GF-D8 (cell line): ENCODE data around the gene CENPP.
"Not testable (repeated sequence)": the region's sequence is repeated elsewhere in the genome, so short reads cannot be mapped to it uniquely, and the experiment has no call there.

Source experiments
- DNase-seq: peaks from one replicate; lab custom pipeline; 2025; lab: John Stamatoyannopoulos, UW

CENPP gene

DNA sequence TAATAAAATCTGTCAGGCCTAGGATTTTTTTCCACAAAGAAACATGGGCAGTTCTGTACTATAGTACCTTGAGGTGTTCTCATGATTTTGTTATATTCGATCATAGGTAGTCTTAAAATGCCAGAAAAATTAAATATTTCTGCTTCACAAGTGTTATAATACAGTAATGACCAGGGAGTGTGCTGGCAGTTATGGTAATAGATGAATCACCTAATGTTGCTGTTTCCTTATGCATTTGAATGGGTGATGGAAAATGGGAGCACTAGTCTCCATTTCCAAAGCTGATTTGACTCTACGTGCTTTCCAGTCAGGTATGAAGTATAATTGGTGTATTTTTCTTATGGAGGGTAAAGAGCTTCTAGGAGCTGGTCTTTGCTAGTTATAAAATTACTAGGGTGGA is 54.9 kb downstream of the CENPP start:
- DNase-seq: no peak

DNA sequence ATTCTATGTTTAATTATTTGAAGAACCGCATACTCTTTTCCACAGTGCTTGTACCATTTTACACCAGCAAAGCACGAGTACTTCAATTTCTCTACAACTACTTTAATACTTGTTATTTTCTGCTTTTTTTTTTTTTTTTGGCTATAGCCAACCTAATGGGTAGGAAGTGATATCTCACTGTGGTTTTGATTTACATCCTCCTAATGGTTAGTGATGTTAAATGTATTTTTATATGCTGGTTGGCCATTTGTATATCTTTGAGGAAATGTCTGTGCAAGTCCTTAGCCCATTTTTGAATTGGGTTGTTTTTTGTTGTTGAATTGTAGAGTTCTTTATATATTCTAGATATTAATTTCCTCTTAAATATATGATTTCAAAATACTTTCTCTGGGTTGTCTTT is 56.0 kb downstream of the CENPP start:
- no peak for DNase-seq

DNA sequence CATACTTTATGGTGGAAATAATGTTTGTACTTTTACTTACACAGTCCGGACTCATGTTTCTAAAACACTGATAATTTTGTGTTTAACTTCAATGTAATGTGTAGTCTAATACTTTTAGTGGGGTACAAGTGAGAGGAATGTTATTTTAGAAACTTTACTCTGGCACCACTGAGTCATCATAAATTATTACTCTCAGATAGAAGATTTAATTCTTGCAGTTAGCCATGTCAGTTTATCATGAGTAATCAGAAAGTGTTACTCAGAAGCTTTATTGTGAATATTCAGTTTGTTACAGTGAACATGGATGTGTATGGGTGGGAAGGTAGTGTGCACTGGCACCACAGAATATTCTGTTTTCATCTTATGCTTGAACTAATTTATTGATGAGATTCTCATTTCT is 58.6 kb downstream of the CENPP start:
- DNase-seq: no peak

DNA sequence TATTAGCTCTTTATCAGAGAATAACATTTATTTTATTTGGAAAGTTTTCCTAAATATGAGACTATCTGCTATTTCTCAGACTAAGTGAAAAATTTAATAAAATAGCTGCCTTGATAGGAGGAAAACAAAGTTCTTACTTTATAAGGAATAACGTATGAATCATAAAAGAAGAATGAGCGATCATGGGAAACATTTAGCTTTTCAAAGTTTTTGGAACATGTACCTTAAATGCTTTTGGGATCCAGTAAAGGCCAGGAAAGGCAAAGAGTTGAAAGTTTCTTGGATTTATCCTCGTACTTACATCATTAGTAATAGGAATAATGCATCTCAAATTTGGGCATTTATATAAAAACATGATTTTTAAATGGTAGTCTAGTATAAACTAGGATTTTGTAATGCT is 59.2 kb downstream of the CENPP start:
- DNase-seq: no peak

DNA sequence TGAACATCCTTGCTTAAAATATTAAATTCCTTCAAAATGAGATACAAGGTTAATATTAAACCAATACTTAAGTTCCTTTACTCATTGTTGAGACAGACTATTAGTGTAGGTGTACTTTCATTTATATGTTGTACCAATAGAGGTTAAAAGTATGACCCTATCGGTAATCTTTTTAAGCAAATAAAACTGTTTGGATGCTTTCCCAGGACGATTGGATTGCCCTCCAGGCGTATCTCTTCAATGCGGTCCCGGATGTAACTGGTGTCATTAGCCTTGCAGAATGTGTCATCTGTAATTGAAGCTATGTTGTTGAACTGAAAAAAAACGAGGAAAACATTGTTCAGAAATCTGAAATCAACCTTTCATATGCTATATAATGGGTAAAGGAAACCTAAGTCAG is 59.7 kb downstream of the CENPP start:
- no peak for DNase-seq

DNA sequence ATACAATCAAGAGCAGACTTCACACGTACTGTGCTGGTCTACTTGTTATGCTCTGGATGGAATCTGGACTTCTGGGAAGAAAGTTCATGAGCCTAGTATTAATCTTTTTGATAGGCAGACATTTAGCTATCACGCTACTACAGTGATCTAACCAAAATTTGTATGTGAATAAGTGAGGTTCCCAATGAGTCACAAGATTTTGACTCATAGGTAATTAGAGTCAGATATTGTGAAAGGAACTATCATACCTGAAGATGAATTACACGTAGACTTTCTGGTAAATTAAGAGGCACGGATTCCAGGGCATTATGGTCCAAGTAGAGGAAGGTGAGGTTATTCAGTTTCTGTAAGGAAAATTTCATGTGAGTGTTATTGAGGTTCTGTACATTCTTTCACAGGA is 60.2 kb downstream of the CENPP start:
- no peak for DNase-seq

DNA sequence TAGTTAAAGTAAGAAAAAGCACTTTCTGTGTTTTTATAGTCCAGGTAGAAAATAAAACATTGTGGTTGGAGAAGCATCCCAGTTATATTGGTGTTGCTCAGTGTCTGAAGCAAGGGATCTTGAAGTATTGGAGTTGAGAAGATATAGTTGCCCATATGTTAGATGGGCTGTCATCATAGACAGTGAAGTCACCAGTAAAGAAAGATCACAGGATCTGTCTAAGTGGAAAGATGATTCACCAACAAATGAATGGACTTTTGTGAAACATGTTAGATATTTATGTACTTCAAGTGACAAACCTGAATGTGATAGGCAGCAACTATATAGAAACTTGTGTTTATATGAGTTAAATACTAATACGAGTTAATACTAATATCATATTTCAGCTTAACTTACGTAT is 66.9 kb downstream of the CENPP start:
- no peak for DNase-seq

DNA sequence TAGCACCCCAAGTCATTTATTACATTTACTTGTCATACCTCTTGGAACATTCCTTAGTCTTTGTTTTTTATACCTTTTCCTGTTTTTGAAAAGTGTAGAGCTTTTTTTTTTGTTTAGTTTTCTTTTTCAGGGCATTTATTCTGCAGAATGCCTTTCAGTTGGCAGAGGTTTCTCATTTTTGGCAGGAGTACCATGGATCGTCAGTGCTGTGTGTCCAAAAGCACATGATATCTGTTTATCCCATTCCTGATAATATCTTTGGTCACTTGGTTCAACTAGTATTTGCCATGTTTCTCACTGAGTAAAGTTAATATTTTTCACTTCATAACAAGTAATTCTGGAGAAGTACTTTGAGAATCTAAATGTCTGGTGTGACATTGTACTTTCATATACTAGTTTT is 67.9 kb downstream of the CENPP start:
- DNase-seq: no peak

DNA sequence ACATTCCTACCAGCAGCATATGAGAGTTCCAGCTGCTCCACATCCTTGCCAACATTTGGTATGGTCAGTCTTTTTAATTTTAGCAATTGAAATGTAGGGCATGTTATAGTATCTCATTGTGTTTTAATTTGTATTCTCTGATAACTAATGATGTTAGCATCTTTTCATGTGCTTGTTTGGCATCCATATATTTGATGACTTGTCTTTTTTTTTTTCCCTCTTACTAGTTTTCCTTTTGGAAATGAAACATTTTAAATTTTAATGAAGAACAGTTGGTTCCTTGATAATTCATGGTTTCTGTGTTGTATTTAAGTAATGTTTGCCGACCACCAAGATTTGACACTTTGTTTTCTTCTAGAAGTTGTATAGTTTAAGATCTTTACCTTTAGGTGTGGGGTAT is 69.9 kb downstream of the CENPP start:
- no peak for DNase-seq

DNA sequence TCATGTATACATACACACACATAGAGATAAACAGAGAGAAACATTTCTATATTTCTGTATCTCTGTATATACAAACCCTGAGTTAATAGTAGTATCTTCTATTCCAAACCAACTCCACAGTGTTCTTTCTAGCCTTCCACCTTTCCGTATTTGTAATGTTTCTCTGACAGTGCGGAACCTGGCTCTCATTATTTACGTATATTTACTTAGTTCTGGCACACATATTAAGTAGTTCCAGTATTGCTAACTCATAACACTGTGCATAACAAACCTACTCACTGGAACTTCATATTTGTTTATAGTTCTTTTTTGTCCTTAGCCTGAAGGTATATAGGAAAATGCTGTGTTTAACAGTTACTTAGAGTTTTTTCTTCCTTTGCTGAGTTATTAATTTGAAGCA is 72.1 kb downstream of the CENPP start:
- no peak for DNase-seq

DNA sequence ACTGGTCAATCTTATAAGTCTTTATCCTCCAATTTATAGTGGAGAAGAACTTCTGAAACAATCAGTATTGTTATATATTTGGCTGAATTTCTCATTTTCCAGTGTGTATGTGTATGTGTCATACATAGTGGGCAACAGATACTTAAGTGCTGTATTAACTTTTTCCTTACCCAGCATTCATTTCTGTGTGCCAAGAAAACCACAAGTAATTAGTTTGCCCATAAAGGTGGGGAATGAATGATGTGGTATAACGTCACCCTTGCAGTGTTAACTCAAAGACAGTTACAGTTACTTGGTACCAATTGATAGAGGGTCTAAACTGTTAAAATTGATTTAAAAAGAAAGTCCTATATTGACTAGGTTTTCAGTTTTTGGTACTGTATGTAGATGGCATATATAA is 76.6 kb downstream of the CENPP start:
- no peak for DNase-seq

DNA sequence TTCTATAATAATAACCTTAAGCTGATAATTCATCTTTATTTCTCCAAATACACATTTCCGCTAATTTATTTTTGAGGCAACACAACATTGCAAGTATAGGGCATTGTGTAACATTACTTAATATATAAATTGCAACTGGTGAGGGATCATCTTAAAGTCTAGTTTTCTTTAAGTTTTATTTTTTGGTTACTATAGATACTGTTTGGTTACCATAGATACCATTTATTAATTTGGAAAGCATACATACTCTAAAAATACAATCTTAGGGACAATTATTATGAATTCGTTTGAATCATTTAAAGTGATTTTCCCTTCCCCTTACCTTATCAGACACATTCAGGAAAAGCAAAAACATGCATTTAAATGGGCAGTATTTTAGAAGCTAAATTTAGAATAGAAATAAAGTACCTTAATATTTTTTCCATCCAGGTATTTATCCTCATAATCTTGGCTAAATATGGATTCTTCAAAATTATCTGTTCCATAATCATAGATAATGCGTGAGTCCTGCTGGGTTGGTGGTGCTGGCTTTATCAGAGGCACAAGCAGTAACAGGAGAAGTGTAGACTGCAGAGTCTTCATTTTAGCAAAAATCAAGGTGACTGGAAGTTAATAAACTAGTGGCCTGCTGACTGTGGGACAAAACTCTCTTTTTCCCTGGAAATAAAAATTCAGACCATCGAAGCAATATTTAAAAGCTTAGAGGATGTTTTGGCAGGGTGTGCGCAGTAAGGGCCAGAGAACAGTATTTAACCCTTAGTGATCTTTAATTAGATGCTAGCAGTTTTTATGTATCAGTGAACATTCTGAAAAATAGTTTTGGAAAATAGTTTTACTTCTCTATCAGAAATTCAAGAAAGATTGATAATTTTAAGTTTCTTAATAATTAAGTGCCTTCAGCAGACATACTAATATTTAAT is 77.3 kb downstream of the CENPP start:
- no peak for DNase-seq

DNA sequence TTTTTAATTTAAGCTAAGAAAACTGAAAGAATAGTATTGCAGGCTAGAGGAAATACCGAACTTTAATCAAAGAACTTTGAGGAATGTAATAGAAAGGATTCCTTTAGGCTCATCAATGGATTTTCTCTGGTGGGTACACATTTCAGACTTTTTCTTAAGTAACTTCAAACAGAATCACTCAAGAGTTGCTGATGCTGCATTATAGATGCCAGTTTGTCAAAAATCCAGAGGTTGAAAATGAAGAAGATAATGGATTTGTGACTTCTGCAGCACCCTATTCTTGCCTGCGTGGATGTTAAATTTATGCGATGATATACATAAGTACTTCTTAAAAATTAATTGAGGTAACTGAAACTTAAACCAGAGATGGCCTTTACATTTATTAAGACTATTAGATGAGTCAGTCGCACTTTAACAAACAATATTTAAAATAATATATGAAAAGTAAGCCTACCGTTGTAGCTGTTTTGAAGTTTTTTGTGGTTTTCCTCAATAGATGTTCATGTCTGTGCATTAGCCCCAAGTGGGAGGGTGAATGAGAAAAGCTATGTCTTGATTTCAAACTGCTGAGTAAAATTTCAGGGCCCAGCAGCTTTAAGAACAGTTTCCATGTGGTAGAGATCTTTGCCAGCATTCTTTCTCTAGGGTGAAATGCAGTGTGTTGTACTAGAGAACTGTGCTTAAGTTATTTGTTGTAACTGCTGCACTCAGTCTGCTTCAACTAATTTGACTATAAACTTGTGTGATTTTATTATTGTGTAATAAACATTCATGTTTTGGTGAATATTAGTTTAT is 78.5 kb downstream of the CENPP start, which contains the start of gene OGN:
OGN (minus strand) TSS at position 537 of the 795 bp plus-strand sequence. CDS start 1,171 bp downstream, outside the sequence.
- no peak for DNase-seq

DNA sequence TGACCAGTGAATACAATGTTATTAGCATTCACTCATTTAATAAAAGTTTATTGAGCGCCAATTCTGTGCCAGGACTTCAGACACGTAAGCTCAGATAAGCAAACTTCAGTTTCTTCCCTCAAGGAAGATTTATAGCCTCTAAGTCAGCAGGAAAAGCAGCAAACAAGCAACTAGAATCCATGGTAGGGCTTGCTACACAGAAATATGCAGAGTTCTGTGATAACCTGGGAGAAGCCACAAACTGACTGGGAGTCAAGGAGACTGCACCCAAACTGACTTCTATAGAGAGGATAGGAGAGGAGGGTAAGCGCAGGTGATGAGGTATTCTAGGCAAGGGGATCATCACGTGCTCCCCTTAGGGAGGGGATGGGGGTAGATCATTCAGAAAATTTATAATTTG is 80.1 kb downstream of the CENPP start:
- DNase-seq: no peak

DNA sequence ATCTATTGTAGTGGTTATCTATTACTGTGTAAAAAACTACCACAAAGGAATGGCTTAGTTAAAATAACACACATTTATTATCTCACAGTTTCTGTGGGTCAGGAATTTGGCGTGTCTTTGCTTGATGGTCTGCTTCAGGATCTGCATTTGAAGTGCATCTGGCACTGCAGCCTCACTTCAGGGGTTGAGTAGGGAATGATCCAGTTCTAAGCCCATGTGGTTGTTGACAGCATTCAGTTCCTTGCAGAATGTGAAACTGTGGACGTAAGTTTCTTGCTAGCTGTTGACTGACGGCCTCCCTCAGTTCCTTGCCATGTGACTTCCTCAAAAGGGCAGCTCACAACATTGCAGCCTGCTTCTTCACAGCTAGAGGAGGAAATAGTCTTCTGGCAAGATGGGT is 80.7 kb downstream of the CENPP start:
- DNase-seq: peak; percentile 81

DNA sequence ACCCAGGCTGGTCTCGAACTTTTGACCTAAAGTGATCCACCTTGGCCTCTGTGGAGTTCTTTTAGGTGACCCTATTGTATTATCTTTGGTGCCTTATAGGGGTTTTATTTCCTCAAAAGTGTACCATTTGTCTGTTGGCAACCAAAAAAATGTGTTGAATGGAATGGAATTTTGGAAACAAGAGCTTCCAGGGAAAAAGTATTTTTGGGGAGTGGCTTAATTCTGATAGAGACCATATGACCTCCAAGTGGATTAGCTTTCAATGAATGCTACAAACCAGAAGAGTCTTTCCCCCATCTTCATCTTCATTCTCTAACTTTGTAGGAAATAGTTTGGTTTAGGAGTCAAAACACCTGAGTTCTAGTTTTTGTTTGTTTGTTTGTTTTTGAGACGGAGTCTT is 82.1 kb downstream of the CENPP start:
- DNase-seq: no peak

DNA sequence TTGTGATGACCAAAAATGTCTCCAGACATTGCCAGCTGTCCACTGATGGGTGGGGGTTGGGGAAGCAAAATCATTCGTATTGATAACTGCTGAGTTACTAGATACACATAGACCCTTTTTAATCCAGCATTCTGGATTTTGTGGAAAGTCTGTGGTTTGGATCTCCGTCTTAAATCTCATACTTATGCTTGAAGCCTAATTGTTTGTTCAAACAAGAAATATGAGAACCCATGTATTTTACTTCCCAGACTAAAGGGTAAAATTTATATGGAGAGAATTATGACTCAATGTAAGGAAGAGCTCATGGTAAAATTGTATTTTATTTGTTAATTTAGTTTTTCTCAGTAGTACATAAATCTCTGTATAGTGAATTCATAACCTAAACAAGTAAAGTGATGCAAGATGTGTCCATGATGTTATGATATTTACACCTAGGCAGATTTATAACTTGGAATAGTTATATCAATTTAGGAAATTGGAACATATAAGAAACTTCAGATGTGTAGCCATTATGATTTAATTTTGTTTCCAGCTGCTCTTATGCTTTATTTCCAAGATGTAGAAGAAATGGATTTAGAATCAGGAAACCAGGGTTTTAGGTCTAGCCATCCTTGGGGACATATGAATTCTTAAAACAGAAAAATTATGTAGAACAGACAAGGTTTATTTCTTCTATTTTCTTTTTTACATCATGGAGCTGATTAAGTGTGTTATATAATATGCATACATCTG is 83.2 kb downstream of the CENPP start:
- no peak for DNase-seq

DNA sequence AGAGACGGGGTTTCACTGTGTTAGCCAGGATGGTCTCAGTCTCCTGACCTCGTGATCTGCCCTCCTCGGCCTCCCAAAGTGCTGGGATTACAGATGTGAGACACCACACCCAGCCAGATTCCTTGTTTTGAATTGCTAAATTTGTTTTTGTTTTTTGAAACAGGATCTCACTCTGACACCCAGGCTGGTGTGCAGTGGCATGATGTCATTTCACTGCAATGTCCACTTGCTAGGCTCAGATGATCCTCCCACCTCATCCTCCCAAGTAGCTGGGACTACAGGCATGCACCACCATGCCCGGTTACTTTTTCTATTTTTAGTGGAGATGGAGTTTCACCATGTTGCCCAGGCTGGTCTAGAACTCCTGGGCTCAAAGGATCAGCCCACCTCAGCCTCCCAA is 85.4 kb downstream of the CENPP start:
- not testable (repeated sequence) for DNase-seq

DNA sequence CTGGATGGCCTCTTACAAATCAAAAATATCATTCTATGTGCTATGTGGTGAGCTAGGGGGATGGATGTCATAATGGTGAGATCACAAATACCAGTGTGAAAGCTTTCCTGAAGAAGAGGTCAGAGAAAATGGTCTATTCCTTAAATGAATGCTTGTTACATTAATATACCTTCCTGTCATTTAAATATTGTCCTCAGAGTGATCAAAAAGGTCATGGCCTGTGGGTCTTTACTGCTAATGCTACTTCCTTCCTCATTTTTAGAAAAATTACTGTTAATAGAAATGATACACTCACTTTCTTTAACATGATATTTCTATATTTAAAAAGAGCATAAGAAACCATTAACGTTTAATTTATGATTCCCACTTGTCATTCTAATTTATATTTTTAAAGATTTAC is 88.8 kb downstream of the CENPP start:
- no peak for DNase-seq

DNA sequence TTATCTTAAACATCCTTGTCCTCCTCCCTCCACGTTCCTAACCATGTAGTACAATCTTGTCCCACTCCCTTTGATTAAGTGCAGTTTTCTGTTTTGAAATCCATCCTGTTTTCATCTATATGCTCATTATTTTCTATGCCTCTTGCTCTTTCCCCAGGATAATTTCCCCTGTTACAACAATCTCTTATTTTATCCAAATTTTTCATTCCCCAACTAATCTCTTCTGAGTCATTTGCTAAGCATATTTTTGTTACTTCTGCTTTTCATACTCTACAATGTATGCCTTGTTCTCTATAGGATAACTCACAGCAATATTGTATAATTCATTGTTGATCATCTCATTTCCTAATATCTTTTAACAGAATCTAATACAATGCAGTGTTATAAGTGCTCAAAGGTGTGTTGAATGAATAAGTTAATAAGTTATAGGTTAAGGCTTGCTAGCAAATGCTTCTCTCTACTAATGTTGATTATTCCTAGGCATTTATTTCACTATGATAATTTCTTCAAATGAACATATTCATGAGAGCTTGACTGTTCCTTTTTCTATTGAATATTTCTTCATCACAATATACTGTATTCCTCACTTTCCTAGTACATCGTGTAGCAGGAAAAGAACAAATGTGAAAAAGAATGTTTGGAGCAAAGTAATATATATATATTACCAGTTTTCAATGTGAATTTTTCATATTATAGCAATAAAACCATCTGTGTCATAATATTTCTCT is 97.0 kb downstream of the CENPP start:
- DNase-seq: no peak

DNA sequence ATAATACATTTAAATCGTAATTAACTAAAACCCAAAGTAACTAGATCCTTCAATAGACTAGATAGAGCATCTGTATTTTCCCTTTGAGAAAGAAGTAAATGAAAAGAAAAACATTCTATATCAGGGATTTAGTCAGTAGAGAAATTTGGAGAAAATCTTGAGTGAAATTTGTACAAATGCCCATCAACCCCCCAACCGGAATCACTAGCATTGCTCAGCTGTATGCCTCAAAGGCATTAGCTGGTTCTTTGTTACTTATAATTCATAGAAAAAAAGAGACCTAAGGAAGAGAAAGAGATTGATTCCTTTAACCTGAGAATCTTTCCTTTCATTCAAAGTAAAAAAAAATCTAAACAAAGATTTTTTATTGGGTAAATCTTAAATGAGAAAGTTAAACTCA is 97.9 kb downstream of the CENPP start:
- DNase-seq: no peak

DNA sequence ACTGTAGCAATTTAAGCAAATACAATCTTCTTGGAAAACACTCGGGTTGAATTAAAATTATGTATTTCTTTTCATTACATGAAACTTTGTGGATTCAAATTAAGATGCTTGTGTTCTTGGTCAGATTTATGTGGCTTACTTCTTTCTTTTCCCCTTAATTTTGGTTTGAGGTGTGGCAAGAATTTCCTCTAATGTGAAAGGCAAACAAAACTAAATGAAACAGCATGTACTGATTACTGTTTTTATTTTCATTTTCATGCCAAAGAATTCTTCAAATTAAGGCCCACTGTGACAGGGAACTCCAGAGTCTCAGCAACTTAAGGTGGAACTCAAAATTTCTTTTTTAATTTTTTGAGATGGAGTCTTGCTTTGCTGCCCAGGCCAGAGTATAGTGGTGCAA is 98.6 kb downstream of the CENPP start, which contains the start of gene OMD:
OMD (minus strand) TSS at position 132 of the 400 bp plus-strand sequence. CDS start 6,913 bp downstream, outside the sequence.
- DNase-seq: no peak
